HG03060 (cell line): ENCODE results near the gene NTRK2.

Experiments
- ATAC-seq: cut with Tn5 transposase; IDR thresholded peaks from one replicate; pipeline ENCODE4 v1.9.1; 2021; ENCODE audit warnings: low read depth, moderate number of reproducible peaks; ENCODE audit not compliant: unreplicated experiment

Gene NTRK2

DNA sequence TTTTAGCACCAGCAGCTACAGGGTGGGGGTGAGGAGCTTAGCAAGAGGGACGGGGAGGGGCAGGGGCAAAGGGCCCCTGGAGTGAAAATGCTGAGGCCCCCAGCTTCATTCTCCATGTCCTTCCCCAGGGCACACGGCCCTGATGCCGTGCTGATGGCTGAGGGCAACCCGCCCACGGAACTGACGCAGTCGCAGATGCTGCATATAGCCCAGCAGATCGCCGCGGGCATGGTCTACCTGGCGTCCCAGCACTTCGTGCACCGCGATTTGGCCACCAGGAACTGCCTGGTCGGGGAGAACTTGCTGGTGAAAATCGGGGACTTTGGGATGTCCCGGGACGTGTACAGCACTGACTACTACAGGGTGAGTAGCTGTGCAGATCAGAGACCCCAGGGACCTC is 285.6 kb downstream of the NTRK2 start:
- no peak for ATAC-seq

DNA sequence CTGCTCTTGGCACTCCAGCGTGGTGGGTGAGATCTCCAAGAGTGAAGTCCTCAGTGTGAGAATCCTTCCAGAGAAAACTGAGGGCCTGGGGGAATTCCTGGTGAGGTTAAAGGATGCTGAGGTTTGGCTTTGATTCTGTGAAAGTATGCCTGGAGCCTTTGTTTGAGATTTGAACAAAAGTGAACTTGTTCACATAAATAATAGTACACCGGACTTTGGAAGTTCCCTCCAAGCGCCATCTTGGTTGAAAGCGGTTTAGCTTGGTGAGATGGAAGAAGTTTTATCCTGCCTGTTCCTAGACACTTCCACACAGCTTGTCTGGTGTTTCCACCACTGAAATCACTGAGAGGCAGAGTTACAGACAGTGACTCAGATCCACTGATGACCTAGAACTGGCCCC is 286.4 kb downstream of the NTRK2 start:
- no peak for ATAC-seq

GRCh38 chr9:84959339-84959738 is 289.8 kb downstream of the NTRK2 start:
- ATAC-seq, result no peak

DNA sequence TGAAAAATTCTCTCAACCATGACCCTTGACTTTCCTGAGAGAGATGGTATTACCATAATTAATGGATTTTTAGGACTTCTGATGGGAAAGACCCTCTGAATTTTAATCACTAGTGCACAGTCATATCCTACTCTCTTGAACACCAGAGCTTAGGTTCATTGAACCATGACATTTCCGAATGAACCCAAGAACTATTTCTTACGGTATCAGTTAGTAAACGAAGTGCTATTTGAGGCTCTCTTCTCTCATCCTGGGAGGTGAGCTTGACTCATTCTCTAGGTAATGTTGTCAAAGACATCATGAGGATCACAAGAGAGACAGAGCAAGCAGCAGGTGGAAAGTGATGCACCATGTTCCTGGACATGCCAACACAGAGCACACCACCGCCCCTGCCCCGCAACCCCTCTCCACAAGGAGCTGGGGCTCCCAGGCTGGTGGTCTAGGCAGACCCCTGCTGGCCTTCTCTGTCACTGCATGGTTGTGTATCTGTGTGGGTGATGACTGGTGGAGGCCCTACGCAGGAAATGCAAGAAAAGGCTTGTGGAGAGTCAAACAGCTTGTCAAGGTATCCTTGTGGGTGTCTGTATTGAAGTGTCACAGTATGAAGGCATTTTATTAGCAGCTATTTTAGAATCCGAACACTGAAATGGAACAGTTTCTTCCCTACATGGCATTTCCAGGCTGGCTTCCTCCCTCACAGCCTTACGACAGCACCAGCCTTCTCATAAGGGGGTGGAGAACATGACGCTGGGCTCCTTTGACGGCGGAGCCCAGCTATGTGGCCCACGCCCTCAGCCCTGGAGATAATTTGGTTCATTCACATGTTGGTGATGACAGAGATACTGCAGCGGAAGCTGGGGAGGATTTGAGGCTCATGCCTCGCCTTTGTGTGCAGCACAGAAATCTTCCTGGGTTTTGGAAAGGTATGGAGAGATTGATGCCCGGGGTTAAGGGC is 297.6 kb downstream of the NTRK2 start:
- no peak for ATAC-seq

- ATAC-seq, result no peak
These were observed 299.6 kb downstream of the NTRK2 start for GRCh38 chr9:84969084-84969483.

GRCh38 chr9:84969736-84970135 is 300.2 kb downstream of the NTRK2 start:
- ATAC-seq, result no peak

GRCh38 chr9:84970432-84970831 is 300.9 kb downstream of the NTRK2 start:
- ATAC-seq, result no peak

- no peak for ATAC-seq
These were observed 302.0 kb downstream of the NTRK2 start for GRCh38 chr9:84971571-84971970.

DNA sequence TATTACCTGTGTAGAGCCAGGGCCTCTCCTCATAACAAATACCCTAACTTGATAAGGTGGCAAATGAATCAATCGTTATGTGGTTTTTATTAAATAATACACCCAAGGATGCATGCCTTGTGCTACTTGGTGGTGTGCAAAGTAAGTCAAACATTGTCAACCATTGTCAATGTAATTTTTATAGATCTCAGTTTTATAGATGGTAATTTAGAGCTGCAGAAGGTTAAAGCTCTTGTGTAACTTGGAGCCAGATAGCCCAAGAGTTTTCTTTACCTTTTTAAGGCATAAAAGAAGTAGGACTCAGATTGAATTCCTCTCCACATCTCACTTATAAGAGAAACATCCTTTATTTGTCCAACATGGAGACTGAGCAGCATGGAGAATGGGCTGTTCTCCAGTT is 304.7 kb downstream of the NTRK2 start:
- ATAC-seq, result no peak

- no peak for ATAC-seq
These were observed 305.3 kb downstream of the NTRK2 start for GRCh38 chr9:84974855-84975254.

DNA sequence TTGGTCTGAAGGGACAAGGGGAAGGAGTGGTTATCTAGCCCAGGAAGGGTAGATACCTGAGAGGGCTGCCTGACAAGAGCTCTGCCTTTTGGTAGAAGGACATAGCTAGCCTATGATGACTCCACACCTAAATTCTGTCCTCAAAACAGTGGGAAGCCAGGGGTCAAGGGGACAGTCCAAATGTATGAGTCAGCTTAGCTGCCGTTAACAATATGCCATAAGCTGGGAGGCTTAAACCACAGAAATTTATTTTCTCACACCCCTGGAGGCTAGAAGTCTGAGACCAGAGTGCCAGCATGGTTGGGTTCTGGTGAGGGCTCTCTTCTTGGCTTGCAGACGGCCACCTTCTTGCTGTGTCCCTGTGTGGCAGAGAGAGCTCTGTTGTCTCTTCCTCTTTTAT is 306.4 kb downstream of the NTRK2 start:
- no peak for ATAC-seq

- ATAC-seq, result no peak
These were observed 309.1 kb downstream of the NTRK2 start for GRCh38 chr9:84978661-84979060.

DNA sequence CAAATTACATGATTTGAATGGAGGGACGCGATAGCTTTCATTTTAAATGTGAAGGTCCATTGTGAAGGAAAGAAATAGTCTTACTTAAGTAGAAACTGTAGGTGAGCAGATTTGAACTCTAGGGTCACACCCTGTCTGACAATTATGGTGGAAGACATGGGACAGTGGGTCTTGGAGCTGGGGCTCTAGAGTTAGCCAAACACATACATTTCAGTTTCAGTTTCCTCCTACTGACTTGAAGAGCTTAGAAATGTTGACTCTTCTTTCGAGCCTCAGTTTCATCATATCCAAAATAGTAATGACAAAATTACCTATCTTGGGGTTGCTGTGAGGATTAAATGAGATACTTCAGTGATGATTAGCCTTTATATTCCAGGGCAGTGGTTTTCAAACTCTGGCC is 314.2 kb downstream of the NTRK2 start:
- no peak for ATAC-seq

DNA sequence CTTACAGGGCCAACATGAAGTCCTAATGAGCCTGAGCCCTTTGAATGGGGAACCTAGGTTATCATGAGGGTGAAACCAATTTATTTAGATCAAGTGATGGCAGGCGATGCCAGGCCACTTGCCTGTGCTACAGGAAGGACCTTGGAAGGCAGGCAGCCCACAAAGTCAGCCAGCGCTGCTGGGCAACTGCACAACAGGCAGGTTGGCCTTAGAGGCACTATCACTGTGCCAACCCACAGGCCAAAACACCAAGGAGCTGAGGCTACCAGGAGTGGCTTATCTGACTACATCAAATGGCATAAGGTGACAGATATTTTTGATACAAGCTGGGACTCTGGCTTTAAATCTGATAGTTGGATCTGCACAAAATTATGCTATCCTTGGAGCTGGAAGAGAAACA is 319.1 kb downstream of the NTRK2 start:
- ATAC-seq, result no peak

DNA sequence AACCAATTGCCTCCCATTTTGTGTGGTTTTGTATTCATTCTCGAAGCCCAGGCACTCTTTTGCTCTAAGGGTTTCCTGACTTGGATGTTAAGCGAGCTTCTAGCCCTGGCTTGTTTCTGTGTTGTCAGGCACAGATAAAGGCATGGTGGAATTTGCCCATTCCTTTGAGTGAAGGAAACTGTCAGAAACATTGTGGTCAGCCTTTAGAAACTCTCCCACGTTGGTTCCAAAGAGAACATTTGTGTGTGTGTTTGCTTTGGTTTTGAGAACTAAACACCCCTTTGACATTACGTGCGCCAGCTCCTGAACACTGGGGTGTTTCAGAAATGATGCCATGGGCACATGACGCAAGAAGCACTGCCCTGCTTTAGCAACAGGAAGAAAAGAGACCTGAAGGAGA is 320.9 kb downstream of the NTRK2 start:
- ATAC-seq, result no peak

- ATAC-seq, result no peak
These were observed 321.5 kb downstream of the NTRK2 start for GRCh38 chr9:84990850-84991513.

- ATAC-seq, result no peak
These were observed 322.0 kb downstream of the NTRK2 start for GRCh38 chr9:84991514-84991870.

- no peak for ATAC-seq
These were observed 322.9 kb downstream of the NTRK2 start for GRCh38 chr9:84992381-84992780.

DNA sequence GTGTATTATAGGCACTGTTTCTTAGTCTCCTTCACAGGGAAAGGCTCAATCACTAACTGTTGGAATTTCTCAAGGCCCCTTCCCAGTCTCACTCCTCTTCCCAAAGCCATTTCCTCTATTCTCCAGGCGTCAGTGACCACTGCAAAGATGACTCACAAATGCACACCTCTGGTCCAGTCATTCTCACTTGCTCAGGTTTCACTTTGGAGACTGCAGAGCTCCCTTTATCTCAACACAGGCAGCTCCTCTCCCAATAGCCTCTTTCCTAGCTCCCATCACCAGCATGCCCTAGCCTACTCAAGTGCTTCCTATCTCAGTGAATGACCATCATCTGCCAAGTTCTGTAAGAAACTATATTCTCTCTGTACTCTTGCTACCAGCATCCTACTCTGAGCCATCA is 323.6 kb downstream of the NTRK2 start:
- ATAC-seq, result no peak

- ATAC-seq, result no peak
These were observed 326.5 kb downstream of the NTRK2 start for GRCh38 chr9:84996029-84996428.

DNA sequence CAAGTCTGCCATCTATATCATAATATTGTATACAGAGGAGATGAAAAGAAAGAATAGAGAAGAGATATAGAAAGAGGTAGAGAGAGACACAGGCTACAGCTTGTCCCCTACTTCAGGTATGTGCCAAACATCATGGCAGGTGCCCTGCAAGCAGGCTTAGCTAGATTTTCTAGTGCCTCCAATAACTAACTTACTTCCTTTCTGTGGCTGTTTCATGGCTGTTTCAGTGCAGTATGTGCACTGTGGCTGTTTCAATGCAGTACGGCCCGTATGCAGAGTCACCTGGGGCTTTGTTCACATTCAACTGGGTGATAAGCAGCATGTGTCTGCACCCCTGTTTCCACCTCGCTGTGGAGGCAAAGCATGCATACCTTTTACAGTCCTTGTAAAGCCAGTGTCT is 327.2 kb downstream of the NTRK2 start:
- ATAC-seq, result no peak

- no peak for ATAC-seq
These were observed 327.9 kb downstream of the NTRK2 start for GRCh38 chr9:84997472-84997871.
